ENCODE data around the gene PPP1R3A. TPM values are rescaled to one million over a fixed set of nuclear protein-coding genes. Genes with fewer than 3 reads are reported as not detected.

The PPP1R3A gene
- total RNA-seq, 1 experiment from 2014 or later: not detected

- DNase-seq (ENCODE audit: low read depth, low spot score) (no peak), ATAC-seq (no peak)
- TF ChIP-seq POLR2AphosphoS5 (IDR thresholded peaks at IDR 0.05; ENCODE audit: low read depth, low read length) (no peak), REST (IDR thresholded peaks at IDR 0.05; ENCODE audit: insufficient read depth in 1 of 2, low read depth in 2 of 2, low read length in 1 of 2) (no peak), SIN3A (IDR thresholded peaks at IDR 0.05; ENCODE audit: borderline replicate concordance, insufficient read depth, low read depth, low read length) (no peak)
- Histone ChIP-seq H3K4me3 (ENCODE audit: low read depth in 2 of 2, low read length in 2 of 2) (no peak overlapping the region), H3K36me3 (ENCODE audit: control insufficient read depth, insufficient read depth, low read length) (no peaks in the 10 kb centered on the region), H3K4me1 (ENCODE audit: control insufficient read depth, insufficient read depth, low read length) (no peaks in the 10 kb centered on the region), H3K27ac (ENCODE audit: low read length) (no peak overlapping the region), H3K27me3 (ENCODE audit: control insufficient read depth, insufficient read depth, low read length) (no peaks in the 10 kb centered on the region), H3K9me3 (ENCODE audit: control insufficient read depth, insufficient read depth, low read depth, low read length) (no peaks in the 10 kb centered on the region)
- BruUV-seq (replicated peaks): no TSS peak
- in situ Hi-C loops (cut with HindIII; ENCODE audit: low pct_unique_long_range_greater_than_20kb, low sequenced_read_pairs) (no loop called here), intact Hi-C loops (cut with micrococcal nuclease; ENCODE audit: unreplicated experiment) (no loop called here)
- ChIA-PET CTCF (no interaction called here), POLR2A (no interaction called here)
Observed at GRCh38 chr7:113832196-113832745, 86.5 kb downstream of the PPP1R3A start.

GRCh38 chr7:113831556-113831955 is 87.3 kb downstream of the PPP1R3A start:
- in situ Hi-C loops (cut with HindIII; ENCODE audit: low pct_unique_long_range_greater_than_20kb, low sequenced_read_pairs): no loop called here
- ChIA-PET CTCF (no interaction called here), POLR2A (no interaction called here)
- Histone ChIP-seq H3K36me3 (ENCODE audit: control insufficient read depth, insufficient read depth, low read length) (no peaks in the 10 kb centered on the region), H3K9me3 (ENCODE audit: control insufficient read depth, insufficient read depth, low read depth, low read length) (no peaks in the 10 kb centered on the region), H3K4me3 (ENCODE audit: low read depth in 2 of 2, low read length in 2 of 2) (no peak overlapping the region), H3K27ac (ENCODE audit: low read length) (no peak overlapping the region), H3K27me3 (ENCODE audit: control insufficient read depth, insufficient read depth, low read length) (no peaks in the 10 kb centered on the region), H3K4me1 (ENCODE audit: control insufficient read depth, insufficient read depth, low read length) (no peaks in the 10 kb centered on the region)
- intact Hi-C loops (cut with micrococcal nuclease; ENCODE audit: unreplicated experiment): no loop called here
- no TSS peak for BruUV-seq (replicated peaks)
- TF ChIP-seq REST (IDR thresholded peaks at IDR 0.05; ENCODE audit: insufficient read depth in 1 of 2, low read depth in 2 of 2, low read length in 1 of 2): no peak
- no peak for TF ChIP-seq SIN3A (IDR thresholded peaks at IDR 0.05; ENCODE audit: borderline replicate concordance, insufficient read depth, low read depth, low read length)
- TF ChIP-seq CTCF (IDR thresholded peaks at IDR 0.05): no peak
- TF ChIP-seq POLR2AphosphoS5 (IDR thresholded peaks at IDR 0.05; ENCODE audit: low read depth, low read length): no peak
- TF ChIP-seq TCF7L2 (IDR thresholded peaks at IDR 0.05; ENCODE audit: low read depth, low read length): no peak
- ATAC-seq (no peak), DNase-seq (ENCODE audit: low read depth, low spot score) (no peak)
